MM.1S (cell line): ENCODE measurements around the gene HTRA3.

Source experiments
- EZH2 ChIP-seq: fragments of 300-600 bp; sonication (generic); optimal IDR thresholded peaks from 2 replicates; pipeline ENCODE3; 2017; ENCODE audit warnings: low read depth, mild to moderate bottlenecking, antibody characterized with exemption, low read length, mixed read lengths
- TF ChIP-seq, protein P1 (sequence below): fragments of 300-600 bp; sonication (generic); IDR thresholded peaks from 2 replicates; pipeline ENCODE4 v1.5.1; 2016; ENCODE audit warnings: antibody characterized with exemption, low read length, mixed read lengths

- TF ChIP-seq, protein P1, sequence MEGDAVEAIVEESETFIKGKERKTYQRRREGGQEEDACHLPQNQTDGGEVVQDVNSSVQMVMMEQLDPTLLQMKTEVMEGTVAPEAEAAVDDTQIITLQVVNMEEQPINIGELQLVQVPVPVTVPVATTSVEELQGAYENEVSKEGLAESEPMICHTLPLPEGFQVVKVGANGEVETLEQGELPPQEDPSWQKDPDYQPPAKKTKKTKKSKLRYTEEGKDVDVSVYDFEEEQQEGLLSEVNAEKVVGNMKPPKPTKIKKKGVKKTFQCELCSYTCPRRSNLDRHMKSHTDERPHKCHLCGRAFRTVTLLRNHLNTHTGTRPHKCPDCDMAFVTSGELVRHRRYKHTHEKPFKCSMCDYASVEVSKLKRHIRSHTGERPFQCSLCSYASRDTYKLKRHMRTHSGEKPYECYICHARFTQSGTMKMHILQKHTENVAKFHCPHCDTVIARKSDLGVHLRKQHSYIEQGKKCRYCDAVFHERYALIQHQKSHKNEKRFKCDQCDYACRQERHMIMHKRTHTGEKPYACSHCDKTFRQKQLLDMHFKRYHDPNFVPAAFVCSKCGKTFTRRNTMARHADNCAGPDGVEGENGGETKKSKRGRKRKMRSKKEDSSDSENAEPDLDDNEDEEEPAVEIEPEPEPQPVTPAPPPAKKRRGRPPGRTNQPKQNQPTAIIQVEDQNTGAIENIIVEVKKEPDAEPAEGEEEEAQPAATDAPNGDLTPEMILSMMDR: no peak
- TF ChIP-seq EZH2: no peak
Observed at GRCh38 chr4:8228319-8229250, 41.0 kb upstream of the HTRA3 start.
